ENCODE data around the gene PNPLA2.

GRCh38 chr11:810040-810567 is 8.6 kb upstream of the PNPLA2 start:
- no peak for TF ChIP-seq MTA2 (IDR thresholded peaks at IDR 0.05; ENCODE audit: low read depth)
- TF ChIP-seq ZNF274 (IDR thresholded peaks at IDR 0.05; ENCODE audit: insufficient read depth, insufficient read length), result no peak
- no peak for TF ChIP-seq SREBF1 (IDR thresholded peaks at IDR 0.05; ENCODE audit: low read length)
- no peak for TF ChIP-seq ZNF384 (IDR thresholded peaks at IDR 0.05; ENCODE audit: borderline replicate concordance, low read depth, low read length)
- TF ChIP-seq ELK1 (IDR thresholded peaks at IDR 0.05; ENCODE audit: low read depth, low read length), result no peak
- no peak for TF ChIP-seq SRF (IDR thresholded peaks at IDR 0.05; ENCODE audit: low read depth in 2 of 2, low read length in 2 of 2)
- TF ChIP-seq IRF4 (IDR thresholded peaks at IDR 0.05; ENCODE audit: low read depth, low read length), result no peak
- TF ChIP-seq RAD51 (IDR thresholded peaks at IDR 0.05), result no peak
- TF ChIP-seq, protein P1, sequence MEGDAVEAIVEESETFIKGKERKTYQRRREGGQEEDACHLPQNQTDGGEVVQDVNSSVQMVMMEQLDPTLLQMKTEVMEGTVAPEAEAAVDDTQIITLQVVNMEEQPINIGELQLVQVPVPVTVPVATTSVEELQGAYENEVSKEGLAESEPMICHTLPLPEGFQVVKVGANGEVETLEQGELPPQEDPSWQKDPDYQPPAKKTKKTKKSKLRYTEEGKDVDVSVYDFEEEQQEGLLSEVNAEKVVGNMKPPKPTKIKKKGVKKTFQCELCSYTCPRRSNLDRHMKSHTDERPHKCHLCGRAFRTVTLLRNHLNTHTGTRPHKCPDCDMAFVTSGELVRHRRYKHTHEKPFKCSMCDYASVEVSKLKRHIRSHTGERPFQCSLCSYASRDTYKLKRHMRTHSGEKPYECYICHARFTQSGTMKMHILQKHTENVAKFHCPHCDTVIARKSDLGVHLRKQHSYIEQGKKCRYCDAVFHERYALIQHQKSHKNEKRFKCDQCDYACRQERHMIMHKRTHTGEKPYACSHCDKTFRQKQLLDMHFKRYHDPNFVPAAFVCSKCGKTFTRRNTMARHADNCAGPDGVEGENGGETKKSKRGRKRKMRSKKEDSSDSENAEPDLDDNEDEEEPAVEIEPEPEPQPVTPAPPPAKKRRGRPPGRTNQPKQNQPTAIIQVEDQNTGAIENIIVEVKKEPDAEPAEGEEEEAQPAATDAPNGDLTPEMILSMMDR (IDR thresholded peaks at IDR 0.05 in 2 of 3, conservative IDR thresholded peaks at IDR 0.05 in 1 of 3; ENCODE audit: control insufficient read depth in 2 of 3, extremely low read depth in 1 of 3, insufficient read depth in 1 of 3, low read depth in 3 of 3, low read length in 3 of 3), result no peak
- no peak for TF ChIP-seq POLR2A (IDR thresholded peaks at IDR 0.05; ENCODE audit: low read depth, low read length)
- TF ChIP-seq, protein P2, sequence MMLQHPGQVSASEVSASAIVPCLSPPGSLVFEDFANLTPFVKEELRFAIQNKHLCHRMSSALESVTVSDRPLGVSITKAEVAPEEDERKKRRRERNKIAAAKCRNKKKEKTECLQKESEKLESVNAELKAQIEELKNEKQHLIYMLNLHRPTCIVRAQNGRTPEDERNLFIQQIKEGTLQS (IDR thresholded peaks at IDR 0.05; ENCODE audit: borderline replicate concordance, extremely low read depth, low read depth, low read length), result no peak
- no peak for TF ChIP-seq USF1 (IDR thresholded peaks at IDR 0.05; ENCODE audit: borderline replicate concordance, extremely low read length, insufficient read depth, low read depth, low read length)
- TF ChIP-seq EZH2 (IDR thresholded peaks at IDR 0.05; ENCODE audit: borderline replicate concordance, control insufficient read depth, low read depth, low read length), result no peak

All from GM12878 (cell line).